HepG2 (cell line): Measurements from ENCODE around the gene EEF1E1. TPM values are rescaled to one million over a fixed set of nuclear protein-coding genes. Genes with fewer than 3 reads are reported as not detected.

Experiments
- ATAC-seq: fragments of 200-7000 bp; cut with Tn5 transposase; 3 replicates; pipeline ENCODE4 v1.9.1; 2020; ENCODE audit warnings: mild to moderate bottlenecking, moderate library complexity
- BruUV-seq: library from RNA; stranded (reverse); fragments of 400-500 nt; replicated peaks from 2 replicates; lab custom pipeline; 2021; lab: Mats Ljungman, UMichigan
- CTCF ChIA-PET: fragments of 300-600 bp; formaldehyde crosslinking; extraction: SDS; loops from one replicate; lab custom pipeline; 2021; ENCODE audit warnings: low total read pairs, inconsistent platforms, low intra/inter-chr PET ratio; lab: Yijun Ruan, JAX
- POLR2A ChIA-PET: fragments of 350-600 bp; sonication (Branson Sonifier 250); formaldehyde crosslinking; loops from one replicate; lab custom pipeline; 2020; ENCODE audit warnings: antibody characterized with exemption, inconsistent platforms; lab: Yijun Ruan, JAX
- DNase-seq: peaks from one replicate; pipeline ENCODE4 v3.0.0-alpha.2; 2015; ENCODE audit warnings: low spot score
- FAIRE-seq: peaks from 3 replicates; lab custom pipeline; 2011; peaks lifted over from hg19 to GRCh38; lab: Jason Lieb, UNC
- H2AFZ ChIP-seq: one replicate; pipeline ENCODE4 v1.6.1; 2011; ENCODE audit warnings: low read length, inconsistent platforms
- H3K27ac ChIP-seq: fragments of 300-600 bp; 3 replicates; pipeline ENCODE4 v1.8.0; 2011; ENCODE audit warnings: mixed run types, mild to moderate bottlenecking, mixed read lengths, low read length, inconsistent platforms; ENCODE audit not compliant: insufficient read depth; ENCODE audit errors: extremely low read length
- H3K27me3 ChIP-seq, 2 experiments: fragments of 200-600 bp in 1 of 2; 2 replicates in 1 of 2; 3 replicates in 1 of 2; pipeline versions ENCODE4 v1.6.0 to v1.8.0; 2011; ENCODE audit warnings: low read length in 2 of 2, mild to moderate bottlenecking in 2 of 2, moderate library complexity in 2 of 2, inconsistent platforms in 1 of 2; ENCODE audit not compliant: insufficient read depth in 2 of 2, control insufficient read depth in 1 of 2
- H3K36me3 ChIP-seq, 2 experiments: fragments of 200-600 bp in 1 of 2; replicated peaks in 1 of 2; 2 replicates in 1 of 2; 3 replicates in 1 of 2; pipeline versions ENCODE4 v1.5.1 to v1.8.0; 2011; ENCODE audit warnings: low read length in 2 of 2, inconsistent platforms in 1 of 2; ENCODE audit not compliant: insufficient read depth in 2 of 2, control insufficient read depth in 1 of 2
- H3K4me1 ChIP-seq: 2 replicates; pipeline ENCODE4 v1.5.1; 2012; ENCODE audit warnings: low read length, inconsistent platforms; ENCODE audit not compliant: insufficient read depth
- H3K4me2 ChIP-seq: 2 replicates; pipeline ENCODE4 v1.6.0; 2011; ENCODE audit warnings: low read depth, low read length, inconsistent platforms
- H3K4me3 ChIP-seq, 3 experiments: fragments of 200-600 bp in 1 of 3; sonication (generic), shearing (Covaris generic) in 1 of 3; replicated peaks in 1 of 3; 2 replicates each; pipeline ENCODE4 v1.5.1; 2011 to 2016; ENCODE audit warnings: low read length in 3 of 3, inconsistent platforms in 2 of 3, low read depth in 2 of 3, mild to moderate bottlenecking in 2 of 3, control low read depth in 1 of 3, mixed read lengths in 1 of 3; ENCODE audit not compliant: insufficient read depth in 1 of 3
- H3K79me2 ChIP-seq: one replicate; pipeline ENCODE4 v1.6.1; 2011; ENCODE audit warnings: low read length, inconsistent platforms; ENCODE audit not compliant: insufficient read depth
- H3K9ac ChIP-seq: 2 replicates; pipeline ENCODE4 v1.6.0; 2011; ENCODE audit warnings: mild to moderate bottlenecking, low read depth, low read length, inconsistent platforms; ENCODE audit not compliant: insufficient read depth
- H3K9me3 ChIP-seq: 2 replicates; pipeline ENCODE4 v1.5.1; 2012; ENCODE audit warnings: mild to moderate bottlenecking, low read length
- H4K20me1 ChIP-seq: 2 replicates; pipeline ENCODE4 v1.6.0; 2011; ENCODE audit warnings: inconsistent platforms, mild to moderate bottlenecking, low read length, moderate library complexity; ENCODE audit not compliant: insufficient read depth
- ATF7-NPFF ChIP-seq: sonication (generic); formaldehyde crosslinking; IDR thresholded peaks from 2 replicates; pipeline ENCODE4 v1.8.1; 2023; ENCODE audit warnings: mild to moderate bottlenecking, low read depth, missing genetic modification reagents, moderate library complexity
- BRD4 ChIP-seq: sonication (generic); formaldehyde crosslinking; IDR thresholded peaks from 2 replicates; pipeline ENCODE4 v1.4.0; 2020; ENCODE audit warnings: missing genetic modification reagents
- CEBPG ChIP-seq: IDR thresholded peaks from 2 replicates; pipeline ENCODE4 v1.6.1; 2016
- CHCHD3 ChIP-seq: sonication (generic); formaldehyde crosslinking; IDR thresholded peaks from 2 replicates; pipeline ENCODE4 v1.8.0; 2022; ENCODE audit warnings: mild to moderate bottlenecking, missing genetic modification reagents, moderate library complexity
- JDP2 ChIP-seq: sonication (generic); formaldehyde crosslinking; IDR thresholded peaks from 2 replicates; pipeline ENCODE4 v1.8.1; 2022; ENCODE audit warnings: missing genetic modification reagents, borderline replicate concordance
- RAD21 ChIP-seq: fragments of 450-650 bp; formaldehyde crosslinking; IDR thresholded peaks from 2 replicates; pipeline ENCODE4 v1.5.0; 2020; ENCODE audit warnings: mild to moderate bottlenecking
- SAFB2 ChIP-seq: sonication (generic); formaldehyde crosslinking; IDR thresholded peaks from 2 replicates; pipeline ENCODE4 v1.5.1; 2020; ENCODE audit warnings: missing genetic modification reagents, low read depth, mild to moderate bottlenecking, borderline replicate concordance
- USF2 ChIP-seq, 2 experiments: sonication (generic) in 1 of 2; formaldehyde crosslinking in 1 of 2; IDR thresholded peaks; 2 replicates each; pipeline versions ENCODE4 v1.5.1 to v1.6.1; 2011 to 2020; ENCODE audit warnings: borderline replicate concordance in 1 of 2, low read depth in 1 of 2, low read length in 1 of 2, mild to moderate bottlenecking in 1 of 2, missing genetic modification reagents in 1 of 2, moderate library complexity in 1 of 2
- ZNF230 ChIP-seq: sonication (generic); formaldehyde crosslinking; IDR thresholded peaks from 2 replicates; pipeline ENCODE4 v1.4.0; 2020; ENCODE audit warnings: mild to moderate bottlenecking, missing genetic modification reagents
- WGBS: methylation state at CpG from one replicate; pipeline ENCODE4 v1.1.6; 2017; ENCODE audit warnings: low lambda C conversion rate; 5-methylcytosine and 5-hydroxymethylcytosine counted together
- in situ Hi-C: cut with HindIII; loops from 2 replicates; pipeline ENCODE4 v1.10.0; 2017; ENCODE audit warnings: low pct_unique_long_range_greater_than_20kb; ENCODE audit not compliant: extremely low pct_ligation_motif_present
- intact Hi-C: fragments of 100-400 bp; cut with micrococcal nuclease; formaldehyde crosslinking; loops from one replicate; pipeline ENCODE4 v1.10.0; 2022; ENCODE audit not compliant: unreplicated experiment
- polyA plus RNA-seq, 8 experiments: library from polyadenylated mRNA; depleted of rRNA in 3 of 8; stranded (reverse) in 7 of 8; unstranded in 1 of 8; fragments of >200 nt; fragmentation: Illumina TruSeq in 4 of 8; extraction: Trizol in 4 of 8; gene quantifications; 2 replicates each; pipeline versions ENCODE4 v1.2.1 to v1.2.3, GENCODE V29; 2011 to 2016; ENCODE audit warnings: low read depth in 4 of 8, missing spikeins in 1 of 8, mixed read lengths in 1 of 8; ENCODE audit not compliant: insufficient read depth in 1 of 8
- total RNA-seq, 5 experiments: library from RNA; depleted of rRNA; stranded (reverse); fragments of >200 nt; fragmentation: Illumina TruSeq; extraction: Trizol; gene quantifications; 2 replicates each; pipeline ENCODE4 v1.2.3, GENCODE V29; 2016; ENCODE audit warnings: low read depth in 1 of 5
- TF ChIP-seq, protein P1 (sequence below): sonication (generic); formaldehyde crosslinking; IDR thresholded peaks from 2 replicates; pipeline ENCODE4 v1.4.0; 2020; ENCODE audit warnings: missing genetic modification reagents
- TF ChIP-seq, protein P2 (sequence below): sonication (generic); formaldehyde crosslinking; IDR thresholded peaks from 2 replicates; pipeline ENCODE4 v1.4.0; 2020; ENCODE audit warnings: missing genetic modification reagents
- TF ChIP-seq, protein P3 (sequence below), 2 experiments: sonication (generic) in 1 of 2; formaldehyde crosslinking in 1 of 2; IDR thresholded peaks; 2 replicates each; pipeline versions ENCODE4 v1.4.0 to v1.6.1; 2016 to 2020; ENCODE audit warnings: borderline replicate concordance in 1 of 2, low read depth in 1 of 2, mild to moderate bottlenecking in 1 of 2, missing genetic modification reagents in 1 of 2

Gene EEF1E1
- total and polyA plus RNA-seq, 2 of the 13 experiments (the other 11 are each of a cell fraction or from before 2014, with no cell fraction given), result 128 to 188 TPM

DNA sequence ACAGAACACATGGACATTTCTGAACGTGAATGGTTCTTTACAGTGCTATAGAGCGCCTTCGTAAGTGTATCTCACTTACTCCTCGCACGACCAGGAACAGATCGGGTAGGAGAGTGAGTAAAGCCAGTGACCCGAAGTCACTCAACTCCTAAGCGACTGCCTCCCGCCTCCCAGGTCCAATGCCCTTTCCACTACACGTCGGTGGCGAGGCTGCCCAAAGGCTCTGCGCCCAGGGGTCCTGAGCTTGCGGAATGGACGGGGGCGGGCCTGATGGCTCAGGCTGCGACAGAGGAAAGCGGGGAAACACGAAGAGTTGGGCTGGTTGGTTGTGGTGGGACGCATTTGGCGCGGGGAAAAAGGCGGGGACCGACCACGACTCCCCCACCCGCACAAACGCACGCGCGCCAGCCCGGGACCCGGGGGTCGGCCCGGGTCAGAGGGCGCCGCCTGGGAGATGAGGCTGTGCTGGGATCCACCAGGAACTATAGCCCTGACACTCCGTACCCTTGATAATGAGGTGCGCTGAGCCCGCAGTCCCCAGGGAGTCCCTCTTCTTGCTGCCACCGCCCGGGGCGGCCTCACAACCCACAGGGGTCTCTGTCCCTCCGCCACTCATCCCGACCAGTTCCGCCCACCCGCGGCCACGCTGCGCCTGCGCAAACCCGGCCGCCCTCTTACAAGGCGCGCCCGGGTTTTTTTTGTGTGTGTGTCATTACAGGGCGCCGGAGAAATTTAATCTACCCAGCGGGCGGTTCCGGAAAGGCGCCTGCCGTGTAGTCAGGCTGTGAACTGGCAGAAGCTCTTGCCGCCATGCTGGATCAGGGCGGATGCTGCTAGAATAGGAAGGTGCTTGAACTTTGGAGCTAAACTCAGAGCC, 38.3 kb downstream of the EEF1E1 start, which contains the start of gene BLOC1S5:
Gene BLOC1S5 (minus strand): TSS at position 629 of the 877 bp plus-strand sequence. CDS start 13 bp downstream, at position 616.
- peak within 1 kb of the TSS; percentile 85 for H3K27ac ChIP-seq
- H3K79me2 ChIP-seq, result peaks cover 14% of the 10 kb centered on the region
- intact Hi-C loops, result loop anchor here (1.0 to 5.0 kb wide), 5 partner anchors 21 to 152 kb away; partner anchors contain the start of genes EEF1E1 and TXNDC5
- TSS peak; percentile 61 for BruUV-seq
- peak within 1 kb of the TSS; percentile 84 for H3K4me2 ChIP-seq
- peaks cover 39% of the 10 kb centered on the region for H3K4me1 ChIP-seq
- H3K9ac ChIP-seq, result peak within 1 kb of the TSS; percentile 84
- H4K20me1 ChIP-seq, result no peaks in the 10 kb centered on the region
- CTCF ChIA-PET, result interaction anchor here (1.3 kb wide), 1 partner anchor 21 kb away, joined by 5 read pairs; no protein-coding TSS in a partner anchor
- DNase-seq (peak; percentile 99), ATAC-seq (peak; percentile 95), FAIRE-seq (peak; percentile 82)
- in situ Hi-C loops, result loop anchor here (10.0 kb wide), 1 partner anchor 339 kb away; the partner anchor contains the start of gene BMP6
- WGBS, result 2% methylated on average over 30 of the region's 64 CpGs
- H3K4me3 ChIP-seq, result peak within 1 kb of the TSS; percentile 74 to 93 (median 92)
- peaks cover 2 to 20% of the 10 kb centered on the region in 2 experiments; a peak in 3 of 5 replicates for H3K36me3 ChIP-seq
- H2AFZ ChIP-seq, result peak within 1 kb of the TSS; percentile 84
- H3K27me3 ChIP-seq, result no peaks in the 10 kb centered on the region; a peak in 1 of 5 replicates
- H3K9me3 ChIP-seq, result no peaks in the 10 kb centered on the region
- POLR2A ChIA-PET, result interaction anchor here (0.7 to 3.9 kb wide), 18 partner anchors 10 to 516 kb away, joined by 3 to 110 read pairs (median 4); partner anchors contain the start of gene EEF1E1
- TF ChIP-seq, protein P1, sequence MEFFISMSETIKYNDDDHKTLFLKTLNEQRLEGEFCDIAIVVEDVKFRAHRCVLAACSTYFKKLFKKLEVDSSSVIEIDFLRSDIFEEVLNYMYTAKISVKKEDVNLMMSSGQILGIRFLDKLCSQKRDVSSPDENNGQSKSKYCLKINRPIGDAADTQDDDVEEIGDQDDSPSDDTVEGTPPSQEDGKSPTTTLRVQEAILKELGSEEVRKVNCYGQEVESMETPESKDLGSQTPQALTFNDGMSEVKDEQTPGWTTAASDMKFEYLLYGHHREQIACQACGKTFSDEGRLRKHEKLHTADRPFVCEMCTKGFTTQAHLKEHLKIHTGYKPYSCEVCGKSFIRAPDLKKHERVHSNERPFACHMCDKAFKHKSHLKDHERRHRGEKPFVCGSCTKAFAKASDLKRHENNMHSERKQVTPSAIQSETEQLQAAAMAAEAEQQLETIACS (CRISPR knock-in tag), result 0 out of 2 replicates have a peak, but pooled peaks have one; percentile 11
- TF ChIP-seq BRD4 (CRISPR knock-in tag) (peak; percentile 83), USF2 (IDR thresholded peaks at IDR 0.05; ENCODE audit: low read depth, low read length) (no peak), USF2 (CRISPR knock-in tag; IDR thresholded peaks at IDR 0.05; ENCODE audit: borderline replicate concordance) (peak; percentile 20; the same call in 1 of the 2 replicates), ATF7-NPFF (CRISPR knock-in tag) (peak; percentile 83; the same call in 1 of the 2 replicates), RAD21 (peak; percentile 56; the same call in 1 of the 2 replicates), JDP2 (CRISPR knock-in tag) (no peak), CEBPG (CRISPR knock-in tag) (0 out of 2 replicates have a peak, but pooled peaks have one; percentile 23), SAFB2 (peak; percentile 98), ZNF230 (CRISPR knock-in tag) (peak; percentile 87), CHCHD3 (CRISPR knock-in tag) (peak; percentile 94)
- TF ChIP-seq, protein P2, sequence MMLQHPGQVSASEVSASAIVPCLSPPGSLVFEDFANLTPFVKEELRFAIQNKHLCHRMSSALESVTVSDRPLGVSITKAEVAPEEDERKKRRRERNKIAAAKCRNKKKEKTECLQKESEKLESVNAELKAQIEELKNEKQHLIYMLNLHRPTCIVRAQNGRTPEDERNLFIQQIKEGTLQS (CRISPR knock-in tag), result no peak
- TF ChIP-seq, protein P3, sequence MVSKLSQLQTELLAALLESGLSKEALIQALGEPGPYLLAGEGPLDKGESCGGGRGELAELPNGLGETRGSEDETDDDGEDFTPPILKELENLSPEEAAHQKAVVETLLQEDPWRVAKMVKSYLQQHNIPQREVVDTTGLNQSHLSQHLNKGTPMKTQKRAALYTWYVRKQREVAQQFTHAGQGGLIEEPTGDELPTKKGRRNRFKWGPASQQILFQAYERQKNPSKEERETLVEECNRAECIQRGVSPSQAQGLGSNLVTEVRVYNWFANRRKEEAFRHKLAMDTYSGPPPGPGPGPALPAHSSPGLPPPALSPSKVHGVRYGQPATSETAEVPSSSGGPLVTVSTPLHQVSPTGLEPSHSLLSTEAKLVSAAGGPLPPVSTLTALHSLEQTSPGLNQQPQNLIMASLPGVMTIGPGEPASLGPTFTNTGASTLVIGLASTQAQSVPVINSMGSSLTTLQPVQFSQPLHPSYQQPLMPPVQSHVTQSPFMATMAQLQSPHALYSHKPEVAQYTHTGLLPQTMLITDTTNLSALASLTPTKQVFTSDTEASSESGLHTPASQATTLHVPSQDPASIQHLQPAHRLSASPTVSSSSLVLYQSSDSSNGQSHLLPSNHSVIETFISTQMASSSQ (IDR thresholded peaks at IDR 0.05; ENCODE audit: low read depth), result no peak; the same call in 1 of the 2 replicates
- TF ChIP-seq, protein P3 (CRISPR knock-in tag; IDR thresholded peaks at IDR 0.05; ENCODE audit: borderline replicate concordance), result peak; percentile 56; the same call in 1 of the 2 replicates
